Fibroblast of skin of back (primary cell): ENCODE data around the gene MTTP.
A peak's percentile ranks its signal among the peaks of the same experiment; 100 is the strongest.

Experiments
- DNase-seq: peaks from one replicate; pipeline ENCODE4 v3.0.0-alpha.2; 2013

Gene MTTP

GRCh38 chr4:99642725-99643489 lies 68.3 kb downstream of the MTTP start:
- no peak for DNase-seq

- DNase-seq = no peak
Observed at GRCh38 chr4:99644453-99644852, 69.8 kb downstream of the MTTP start.

- no peak for DNase-seq
Observed at GRCh38 chr4:99645036-99645435, 70.4 kb downstream of the MTTP start.

GRCh38 chr4:99645638-99646037 lies 71.0 kb downstream of the MTTP start:
- DNase-seq = no peak

GRCh38 chr4:99647071-99647470 lies 72.4 kb downstream of the MTTP start:
- DNase-seq = no peak

GRCh38 chr4:99648321-99648720 lies 73.7 kb downstream of the MTTP start:
- DNase-seq = no peak

GRCh38 chr4:99649208-99649607 lies 74.6 kb downstream of the MTTP start:
- no peak for DNase-seq

GRCh38 chr4:99649778-99650177 lies 75.2 kb downstream of the MTTP start:
- no peak for DNase-seq

GRCh38 chr4:99651016-99651769 lies 76.6 kb downstream of the MTTP start:
- no peak for DNase-seq

- DNase-seq = no peak
Observed at GRCh38 chr4:99651811-99652485, 77.3 kb downstream of the MTTP start.

GRCh38 chr4:99652596-99653436 lies 78.2 kb downstream of the MTTP start:
- DNase-seq = no peak

GRCh38 chr4:99653916-99654315 lies 79.3 kb downstream of the MTTP start:
- DNase-seq = no peak

GRCh38 chr4:99654361-99654761 lies 79.7 kb downstream of the MTTP start:
- DNase-seq = no peak

GRCh38 chr4:99655308-99656081 lies 80.9 kb downstream of the MTTP start:
- peak; percentile 39 for DNase-seq

- no peak for DNase-seq
Observed at GRCh38 chr4:99657798-99658197, 83.2 kb downstream of the MTTP start, which contains the start of gene C4orf54. TSS of gene C4orf54 (minus strand) at chr4:99657828. CDS start at chr4:99654648, 3,180 bp downstream.

- no peak for DNase-seq
Observed at GRCh38 chr4:99658666-99659065, 84.0 kb downstream of the MTTP start.

GRCh38 chr4:99661907-99662306 lies 87.3 kb downstream of the MTTP start:
- no peak for DNase-seq

- no peak for DNase-seq
Observed at GRCh38 chr4:99664716-99665115, 90.1 kb downstream of the MTTP start.

GRCh38 chr4:99665983-99666382 lies 91.4 kb downstream of the MTTP start:
- no peak for DNase-seq

- DNase-seq = no peak
Observed at GRCh38 chr4:99668472-99668871, 93.8 kb downstream of the MTTP start.

GRCh38 chr4:99669084-99669483 lies 94.5 kb downstream of the MTTP start:
- no peak for DNase-seq
